IPS-15b (cell line): ENCODE measurements around the gene FAM236A.
"Not testable (repeated sequence)": the region's sequence is repeated elsewhere in the genome, so short reads cannot be mapped to it uniquely, and the experiment has no call there.

ENCODE experiments used
- H3K27me3 ChIP-seq: one replicate; pipeline ENCODE4 v1.6.1; 2013; ENCODE audit warnings: low read length; ENCODE audit not compliant: control insufficient read depth, insufficient read depth
- H3K36me3 ChIP-seq: one replicate; pipeline ENCODE4 v1.6.1; 2013; ENCODE audit warnings: low read length; ENCODE audit not compliant: control insufficient read depth, insufficient read depth
- H3K4me1 ChIP-seq: one replicate; pipeline ENCODE4 v1.6.1; 2013; ENCODE audit warnings: mild to moderate bottlenecking, low read length; ENCODE audit not compliant: control insufficient read depth, insufficient read depth
- H3K4me3 ChIP-seq: one replicate; pipeline ENCODE4 v1.5.1; 2013; ENCODE audit warnings: low read depth, low read length
- H3K9ac ChIP-seq: one replicate; pipeline ENCODE4 v1.6.1; 2013; ENCODE audit warnings: low read depth, mild to moderate bottlenecking, low read length
- H3K9me3 ChIP-seq: one replicate; pipeline ENCODE4 v1.6.1; 2013; ENCODE audit warnings: mild to moderate bottlenecking, low read length; ENCODE audit not compliant: control insufficient read depth, insufficient read depth

The FAM236A gene

DNA sequence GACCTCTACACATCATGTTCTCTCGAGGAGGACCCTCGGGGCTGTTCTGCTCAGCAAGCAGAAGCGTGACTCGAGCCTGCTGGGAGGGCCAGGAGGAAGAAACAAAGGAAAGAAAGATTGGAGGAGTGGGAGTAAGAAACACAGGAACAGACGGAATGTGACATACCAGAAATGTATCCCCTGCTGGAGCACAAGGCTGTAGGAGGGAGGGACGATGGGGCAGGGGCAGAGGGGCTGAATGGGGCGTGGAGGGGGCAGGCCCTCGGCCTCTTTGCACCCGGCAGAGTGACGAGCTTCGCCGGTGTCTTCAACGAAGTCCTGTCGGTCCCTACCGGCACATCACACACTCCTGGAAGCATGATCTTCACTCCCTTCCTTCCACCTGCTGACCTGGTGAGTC, at the start of gene FAM236A:
FAM236A (plus strand) TSS at position 301 of the 400 bp plus-strand sequence; CDS start at position 358, 57 bp downstream.
- not testable (repeated sequence) for H3K9me3 ChIP-seq, H3K36me3 ChIP-seq, H3K4me3 ChIP-seq, H3K27me3 ChIP-seq, H3K4me1 ChIP-seq, H3K9ac ChIP-seq

DNA sequence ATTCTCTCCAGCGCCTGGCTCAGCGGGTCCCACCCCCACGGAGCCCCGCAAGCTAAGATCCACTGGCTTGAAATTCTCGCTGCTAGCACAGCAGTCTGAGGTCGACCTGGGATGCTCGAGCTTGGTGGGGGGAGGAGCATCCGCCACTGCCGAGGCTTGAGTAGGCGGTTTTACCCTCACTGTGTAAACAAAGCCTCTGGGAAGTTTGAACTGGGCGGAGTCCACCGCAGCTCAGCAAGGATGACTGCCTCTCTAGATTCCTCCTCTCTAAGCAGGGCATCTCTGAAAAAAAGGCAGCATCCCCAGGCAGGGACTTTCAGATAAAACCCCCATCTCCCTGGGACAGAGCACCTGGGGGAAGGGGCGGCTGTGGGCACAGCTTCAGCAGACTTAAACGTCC, 48.3 kb upstream of the FAM236A start:
- H3K9me3 ChIP-seq, H3K27me3 ChIP-seq, H3K4me1 ChIP-seq, H3K9ac ChIP-seq, H3K4me3 ChIP-seq, H3K36me3 ChIP-seq: not testable (repeated sequence)

DNA sequence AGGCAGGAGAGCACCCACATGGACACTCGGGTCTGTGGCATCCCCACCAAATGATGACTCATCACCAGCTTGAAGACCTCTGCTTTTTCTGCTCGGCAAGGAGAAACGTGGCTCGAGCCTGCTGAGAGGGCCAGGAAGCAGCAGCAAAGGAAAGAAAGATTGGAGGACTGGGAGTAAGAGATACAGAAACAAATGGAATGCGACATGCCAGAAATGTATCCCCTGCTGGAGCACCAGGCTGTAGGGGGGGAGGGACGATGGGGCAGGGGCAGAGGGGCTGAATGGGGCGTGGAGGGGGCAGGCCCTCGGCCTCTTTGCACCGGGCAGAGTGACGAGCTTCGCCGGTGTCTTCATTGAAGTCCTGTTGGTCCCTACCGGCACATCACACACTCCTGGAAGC, 25.7 kb upstream of the FAM236A start, which contains the start of gene FAM236C:
FAM236C (plus strand) TSS at position 301 of the 400 bp plus-strand sequence. CDS start 100 bp downstream, outside the sequence.
- not testable (repeated sequence) for H3K27me3 ChIP-seq, H3K36me3 ChIP-seq, H3K9me3 ChIP-seq, H3K9ac ChIP-seq, H3K4me3 ChIP-seq, H3K4me1 ChIP-seq

DNA sequence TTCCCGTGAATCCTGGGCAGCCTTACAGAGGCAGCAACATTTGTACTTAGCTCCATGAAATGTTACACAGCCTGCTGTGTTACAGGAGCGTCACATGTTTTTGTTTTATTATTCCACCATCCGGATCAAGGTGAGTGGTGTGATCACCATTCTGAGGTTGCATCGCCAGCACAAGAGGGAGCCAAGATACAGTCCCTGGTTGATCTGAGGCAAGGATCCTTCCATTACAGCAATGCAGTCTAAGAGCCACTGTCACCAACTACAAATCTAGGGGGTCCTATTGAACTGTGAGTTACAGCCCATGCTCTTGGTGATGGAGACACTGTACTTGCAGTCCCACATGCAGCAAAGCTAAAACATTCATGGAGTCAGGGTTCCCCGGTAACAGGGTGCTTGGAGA, 21.9 kb upstream of the FAM236A start:
- H3K4me3 ChIP-seq, H3K4me1 ChIP-seq, H3K36me3 ChIP-seq, H3K9me3 ChIP-seq, H3K9ac ChIP-seq, H3K27me3 ChIP-seq: not testable (repeated sequence)

DNA sequence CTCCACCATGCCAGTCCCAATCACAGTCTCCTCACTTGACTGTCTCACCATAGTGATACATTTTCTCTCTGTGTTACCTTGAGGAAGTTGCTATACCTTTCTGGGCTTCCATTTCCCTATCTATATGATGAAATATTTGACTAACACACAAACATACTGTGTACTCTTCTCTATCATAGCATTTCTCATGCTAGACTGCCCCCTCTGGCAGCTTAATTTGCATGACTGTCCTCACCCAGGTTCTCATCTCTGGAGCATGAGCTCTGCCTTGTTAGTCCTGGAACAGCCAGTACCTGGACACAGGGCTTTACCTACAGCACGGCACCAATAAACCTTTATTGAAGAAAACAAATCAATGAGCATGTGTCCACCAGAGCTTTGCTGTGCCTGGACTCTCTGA, 5.7 kb upstream of the FAM236A start:
- H3K27me3 ChIP-seq, H3K4me3 ChIP-seq, H3K4me1 ChIP-seq, H3K9ac ChIP-seq, H3K9me3 ChIP-seq, H3K36me3 ChIP-seq: not testable (repeated sequence)

DNA sequence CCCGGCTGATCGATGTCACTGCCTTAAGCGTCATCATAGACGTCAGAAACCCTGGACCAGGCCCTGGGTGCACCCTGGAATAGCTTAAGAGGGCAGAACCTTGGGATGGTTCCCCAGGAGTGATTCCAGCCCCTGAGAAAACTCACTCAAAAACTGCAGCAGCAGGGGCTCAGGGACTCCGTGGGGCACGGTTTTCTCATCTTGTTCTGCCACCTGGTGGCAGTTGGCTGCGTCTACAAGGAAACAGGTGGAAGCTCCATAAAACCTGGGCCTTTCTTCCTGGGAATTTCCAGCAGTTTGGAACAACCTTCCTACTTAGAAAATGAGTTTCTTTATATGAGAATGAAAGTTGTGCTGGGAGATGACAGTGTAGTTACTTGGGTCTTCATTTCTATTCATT, 1.6 kb upstream of the FAM236A start:
- H3K9ac ChIP-seq, H3K27me3 ChIP-seq, H3K4me1 ChIP-seq, H3K4me3 ChIP-seq, H3K36me3 ChIP-seq, H3K9me3 ChIP-seq: not testable (repeated sequence)

DNA sequence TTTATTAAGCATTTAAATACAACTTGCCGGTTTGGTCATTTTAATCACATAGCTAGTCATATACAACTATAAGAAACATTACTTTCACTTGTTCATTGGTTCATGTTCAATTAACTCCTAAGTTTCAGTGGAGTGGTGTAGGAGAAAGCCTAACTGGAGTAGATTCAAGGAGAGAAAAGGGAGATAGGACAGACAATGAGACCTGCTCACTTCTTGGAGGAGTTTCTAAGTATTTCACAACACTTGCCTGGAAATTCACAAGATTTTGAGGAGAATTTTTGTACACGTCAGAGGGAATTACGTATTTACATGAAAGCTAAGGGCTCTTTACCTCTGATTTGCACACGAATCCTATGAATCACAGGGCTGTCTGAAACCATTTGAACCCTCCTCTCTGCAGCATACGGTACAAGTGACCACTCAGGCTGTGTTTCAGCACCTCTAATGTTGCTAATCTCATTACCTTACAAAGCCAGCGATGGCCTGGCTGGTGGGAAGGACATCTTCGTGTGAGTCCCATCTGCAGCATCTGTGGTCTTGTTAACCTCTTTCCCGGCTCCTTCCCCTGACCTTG, 1.0 kb upstream of the FAM236A start:
- H3K4me1 ChIP-seq, H3K9me3 ChIP-seq, H3K36me3 ChIP-seq, H3K9ac ChIP-seq, H3K27me3 ChIP-seq, H3K4me3 ChIP-seq: not testable (repeated sequence)

DNA sequence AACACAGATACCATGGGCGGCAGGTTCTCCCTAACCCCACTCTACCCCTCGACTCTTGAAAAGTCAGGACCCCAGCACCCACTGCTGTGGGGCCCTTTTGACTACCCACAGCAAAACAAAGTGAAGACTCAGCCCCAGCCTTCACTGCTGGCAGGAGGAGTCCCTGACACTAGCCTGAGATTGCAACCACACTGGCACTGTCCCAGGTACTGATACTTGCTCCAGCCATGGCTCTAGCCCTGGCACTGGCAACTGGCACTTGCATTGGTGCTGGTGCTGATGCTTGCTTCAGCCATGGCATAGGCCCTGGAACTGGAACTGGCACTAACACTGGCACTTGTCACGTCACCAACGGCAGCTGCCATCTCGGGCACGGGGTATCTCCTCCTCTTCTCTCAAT, 4.3 kb downstream of the FAM236A start:
- not testable (repeated sequence) for H3K4me3 ChIP-seq, H3K4me1 ChIP-seq, H3K9me3 ChIP-seq, H3K9ac ChIP-seq, H3K27me3 ChIP-seq, H3K36me3 ChIP-seq

DNA sequence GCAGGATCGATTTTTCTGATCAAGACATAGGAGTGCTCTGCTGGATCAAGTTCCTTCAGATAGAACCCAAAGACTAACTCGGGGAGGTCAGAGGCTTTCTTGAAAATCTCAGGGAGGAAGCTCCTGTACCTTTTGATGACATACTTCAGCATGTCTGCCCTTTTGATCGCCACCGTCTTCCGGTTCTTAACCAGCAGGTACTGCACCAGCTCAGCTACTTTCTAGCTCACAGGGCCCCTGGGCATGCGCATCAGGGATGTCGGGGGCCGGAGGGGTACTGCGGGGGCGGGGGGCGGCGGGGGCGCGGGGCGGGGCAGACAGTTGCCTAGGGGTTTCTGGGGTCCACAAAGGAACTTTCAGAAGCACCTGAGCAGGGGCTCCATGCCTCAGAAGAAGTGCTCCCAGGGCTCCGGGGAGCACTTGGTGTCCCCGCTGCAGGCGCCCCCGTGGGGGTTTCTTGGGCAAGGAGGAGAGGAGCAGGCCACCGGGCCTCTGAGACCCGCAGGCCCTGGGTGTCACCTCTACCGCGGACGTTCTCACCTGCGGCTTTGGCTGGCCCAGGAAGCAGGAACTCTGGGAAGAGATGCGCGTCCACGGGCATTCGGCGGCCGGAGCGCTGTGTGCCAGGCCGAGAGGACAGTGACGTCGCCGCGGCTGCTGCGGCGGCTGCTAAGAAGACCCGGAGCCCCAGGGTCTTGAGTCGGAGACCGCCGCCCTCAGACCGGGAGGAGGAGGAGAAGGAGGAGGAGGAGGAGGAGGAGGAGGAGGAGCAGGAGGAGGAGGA, 5.2 kb downstream of the FAM236A start:
- H3K27me3 ChIP-seq, H3K9ac ChIP-seq, H3K9me3 ChIP-seq, H3K4me1 ChIP-seq, H3K4me3 ChIP-seq, H3K36me3 ChIP-seq: not testable (repeated sequence)

DNA sequence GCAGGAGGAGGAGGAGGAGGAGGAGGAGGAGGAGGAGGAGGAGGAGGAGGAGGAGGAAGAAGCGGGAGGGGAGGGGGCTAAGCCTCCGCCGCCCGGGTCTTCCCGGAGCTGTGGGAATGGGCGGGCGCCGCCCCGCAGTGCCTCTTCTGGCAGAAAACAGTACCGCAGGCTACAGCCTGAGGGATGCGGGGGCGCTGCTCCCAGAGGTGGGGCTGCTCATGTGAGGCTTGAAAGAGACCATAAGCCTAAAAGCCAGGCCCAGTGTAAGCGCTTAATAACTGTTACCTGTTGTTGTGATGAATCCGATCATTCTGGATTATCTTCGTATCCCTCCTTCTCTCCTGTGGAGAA, 5.8 kb downstream of the FAM236A start, which contains the start of gene DMRTC1:
DMRTC1 (minus strand) TSS at position 19 of the 351 bp plus-strand sequence. CDS start 68,143 bp downstream, outside the sequence.
- not testable (repeated sequence) for H3K4me3 ChIP-seq

DNA sequence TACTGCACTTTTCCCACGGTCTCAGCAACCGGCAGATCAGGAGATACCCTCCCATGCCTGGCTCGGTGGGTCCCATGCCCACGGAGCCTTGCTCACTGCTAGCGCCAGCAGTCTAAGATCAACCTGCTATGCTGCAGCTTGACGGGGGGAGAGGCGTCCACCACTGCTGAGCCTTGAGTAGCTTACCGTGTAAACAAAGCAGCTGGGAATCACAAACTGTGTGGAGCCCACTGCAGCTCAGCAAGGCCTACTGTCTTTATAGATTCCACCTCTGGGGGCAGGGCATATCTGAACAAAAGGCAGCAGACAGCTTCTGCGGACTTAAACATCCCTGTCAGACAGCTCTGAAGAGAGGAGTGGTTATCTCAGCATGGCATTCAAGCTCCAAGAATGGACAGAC, 22.0 kb downstream of the FAM236A start:
- not testable (repeated sequence) for H3K36me3 ChIP-seq, H3K4me1 ChIP-seq, H3K27me3 ChIP-seq, H3K9me3 ChIP-seq, H3K9ac ChIP-seq, H3K4me3 ChIP-seq

More for the DNA sequence above, 5.8 kb downstream of the FAM236A start, which contains the start of gene DMRTC1:
- not testable (repeated sequence) for H3K9ac ChIP-seq, H3K27me3 ChIP-seq, H3K9me3 ChIP-seq, H3K4me1 ChIP-seq, H3K36me3 ChIP-seq

DNA sequence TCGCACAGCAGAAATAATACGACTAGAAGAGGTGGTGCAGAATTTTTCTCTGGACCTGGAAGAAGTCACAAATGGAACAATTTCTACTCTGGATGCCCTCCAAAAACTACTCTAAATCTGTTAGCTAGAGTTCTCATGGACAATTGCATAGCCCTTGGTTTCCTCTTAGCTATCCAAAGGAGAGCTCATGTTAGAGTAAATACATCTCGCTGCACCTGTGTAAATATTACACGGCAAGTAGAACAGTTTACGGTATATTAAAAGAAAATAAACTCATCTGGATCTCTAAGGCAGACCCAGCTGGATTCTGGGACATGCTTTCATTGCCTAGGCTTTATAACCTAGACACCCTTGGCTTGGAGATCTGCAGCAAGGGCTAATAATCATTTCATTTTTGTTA, 33.9 kb downstream of the FAM236A start:
- not testable (repeated sequence) for H3K4me1 ChIP-seq, H3K9me3 ChIP-seq, H3K4me3 ChIP-seq, H3K36me3 ChIP-seq, H3K9ac ChIP-seq, H3K27me3 ChIP-seq
